Measurements from ENCODE around the gene PTMS. TPM values are rescaled to one million over a fixed set of nuclear protein-coding genes. Genes with fewer than 3 reads are reported as not detected.

Gene PTMS
- total and polyA plus RNA-seq, 9 of the 15 experiments (the other 6 are each of a cell fraction or from before 2014, with no cell fraction given): 5.1 to 287 (median 78.5) TPM

DNA sequence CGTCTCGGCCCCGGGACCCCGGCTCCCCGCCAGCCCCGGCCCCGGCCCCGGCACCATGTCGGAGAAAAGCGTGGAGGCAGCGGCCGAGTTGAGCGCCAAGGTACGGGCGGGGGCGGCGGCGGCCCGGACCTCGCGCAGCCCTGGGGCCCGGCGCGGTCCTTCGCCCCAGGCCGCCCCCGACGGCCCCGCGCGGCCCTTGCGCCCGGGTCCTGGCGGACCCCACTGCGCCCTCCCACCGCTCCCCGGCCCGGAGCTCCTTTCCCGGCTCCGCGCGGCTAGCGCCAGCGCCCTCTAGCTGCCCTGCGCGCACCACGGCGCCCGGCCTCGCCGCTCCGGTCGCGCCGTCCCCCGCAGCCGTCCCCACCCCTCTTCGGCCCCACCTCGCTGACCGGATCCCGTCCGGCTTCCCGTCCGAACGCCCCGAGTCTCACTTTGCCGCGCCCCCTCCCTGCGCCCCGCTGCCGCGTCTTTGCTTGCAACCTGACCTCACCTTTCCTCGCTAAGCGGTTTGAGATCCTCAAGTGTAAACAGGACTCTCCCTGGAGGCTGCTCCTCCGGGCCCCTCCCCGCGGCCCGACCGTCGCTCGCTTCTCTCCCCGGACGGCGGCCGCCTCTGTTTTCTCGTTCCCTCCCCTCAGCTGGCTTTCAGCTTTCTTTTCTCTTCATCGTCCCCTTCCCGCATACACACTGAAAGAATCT lies 637 bp downstream of the PTMS start (continued):
- TF ChIP-seq CHD7 (IDR thresholded peaks at IDR 0.05; ENCODE audit: low read depth, low read length): no peak
- TF ChIP-seq HOMEZ (CRISPR knock-in tag; IDR thresholded peaks at IDR 0.05): no peak
- TF ChIP-seq ZBTB5 (IDR thresholded peaks at IDR 0.05): no peak
- peak; percentile 34 to 79 for TF ChIP-seq NONO (IDR thresholded peaks at IDR 0.05; ENCODE audit: low read depth in 2 of 2, low read length in 1 of 2)
- no peak for TF ChIP-seq TGIF2 (CRISPR knock-in tag; IDR thresholded peaks at IDR 0.05)
- TF ChIP-seq CHD1 (IDR thresholded peaks at IDR 0.05; ENCODE audit: low read length): no peak
- no peak; the same call in 1 of the 2 replicates for TF ChIP-seq ZFX (CRISPR knock-in tag; IDR thresholded peaks at IDR 0.05)
- TF ChIP-seq NUFIP1 (IDR thresholded peaks at IDR 0.05; ENCODE audit: partially characterized antibody): no peak
- TF ChIP-seq XRCC5 (IDR thresholded peaks at IDR 0.05; ENCODE audit: low read depth, low read length): no peak
- TF ChIP-seq ZBTB7A (IDR thresholded peaks at IDR 0.05; ENCODE audit: borderline replicate concordance, control insufficient read depth, low read depth, low read length): peak; percentile 95
- TF ChIP-seq HSF4 (CRISPR knock-in tag; IDR thresholded peaks at IDR 0.05; ENCODE audit: borderline replicate concordance): no peak
- no peak for TF ChIP-seq PRPF4 (IDR thresholded peaks at IDR 0.05; ENCODE audit: insufficient read depth, low read depth, low read length, poor library complexity, severe bottlenecking)

All from K562 (cell line).